Measurements from ENCODE around the gene ADIPOR2. TPM values are rescaled to one million over a fixed set of nuclear protein-coding genes. Genes with fewer than 3 reads are reported as not detected.

The ADIPOR2 gene, protein sequence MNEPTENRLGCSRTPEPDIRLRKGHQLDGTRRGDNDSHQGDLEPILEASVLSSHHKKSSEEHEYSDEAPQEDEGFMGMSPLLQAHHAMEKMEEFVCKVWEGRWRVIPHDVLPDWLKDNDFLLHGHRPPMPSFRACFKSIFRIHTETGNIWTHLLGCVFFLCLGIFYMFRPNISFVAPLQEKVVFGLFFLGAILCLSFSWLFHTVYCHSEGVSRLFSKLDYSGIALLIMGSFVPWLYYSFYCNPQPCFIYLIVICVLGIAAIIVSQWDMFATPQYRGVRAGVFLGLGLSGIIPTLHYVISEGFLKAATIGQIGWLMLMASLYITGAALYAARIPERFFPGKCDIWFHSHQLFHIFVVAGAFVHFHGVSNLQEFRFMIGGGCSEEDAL
- 10 to 100 TPM; 28.1 to 52.5 (median 36.7) TPM for total RNA-seq
- polyA plus RNA-seq = 10 to 100 TPM; 17.7 to 41.2 TPM
- long read RNA-seq, donor 1, partial matches to known transcripts = 0 of 10 reads
- long read RNA-seq, donor 1, other reads (novel, unspliced or antisense) = 10 of 10 reads
- long read RNA-seq, donor 2, full-length matches to known transcripts = 2 of 25 reads
- long read RNA-seq, donor 2, partial matches to known transcripts = 0 of 25 reads
- long read RNA-seq, donor 2, other reads (novel, unspliced or antisense) = 23 of 25 reads
- long read RNA-seq, donor 3, full-length matches to known transcripts = 1 of 13 reads
- long read RNA-seq, donor 3, partial matches to known transcripts = 0 of 13 reads
- long read RNA-seq, donor 3, other reads (novel, unspliced or antisense) = 12 of 13 reads

DNA sequence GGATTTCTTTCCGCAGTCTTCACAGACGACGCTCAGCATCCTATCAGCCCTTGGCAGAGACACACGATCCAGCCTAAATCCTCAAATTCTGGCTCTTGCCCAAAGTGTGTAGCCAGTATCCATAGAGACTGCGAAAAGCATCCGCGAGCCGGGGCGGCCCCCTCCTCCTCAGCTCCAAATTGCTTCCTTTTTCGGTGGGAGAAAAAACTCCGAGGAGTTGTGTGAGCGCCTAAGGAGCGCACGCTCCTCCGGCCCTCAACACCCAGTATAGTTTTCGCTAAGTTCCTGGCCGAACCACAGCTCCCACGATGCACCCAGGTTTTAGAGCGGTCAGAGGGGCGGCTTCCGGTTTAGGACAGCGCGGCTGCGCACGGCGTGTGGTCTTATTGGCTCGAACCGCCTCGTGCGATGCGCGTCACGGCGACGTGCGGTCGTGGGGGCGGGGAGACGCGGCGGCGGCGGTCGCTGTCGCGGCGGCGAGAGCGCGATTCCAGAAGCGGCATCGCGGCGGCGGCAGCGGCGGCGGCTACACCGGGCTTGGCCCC is at the start of gene ADIPOR2:
Gene ADIPOR2, plus strand, starts transcription at position 493 of the 545 bp plus-strand sequence. CDS start 63,274 bp downstream, outside the sequence.
- Histone ChIP-seq H3K27me3 (no peaks in the 10 kb centered on the region), H3K9me3 (no peaks in the 10 kb centered on the region), H3K36me3 (peaks cover 0 to 6% (median 0%) of the 10 kb centered on the region in 9 donors), H3K27ac (peak within 1 kb of the TSS; percentile 72 to 97 (median 91)), H3K4me1 (peaks cover 0 to 39% (median 14%) of the 10 kb centered on the region in 12 donors), H3K4me3 (peak within 1 kb of the TSS; percentile 62 to 99 (median 92))
- DNase-seq (peak; percentile 96 to 98 (median 97)), ATAC-seq (peak; percentile 99 to 100 (median 100))
- TF ChIP-seq, protein P1, sequence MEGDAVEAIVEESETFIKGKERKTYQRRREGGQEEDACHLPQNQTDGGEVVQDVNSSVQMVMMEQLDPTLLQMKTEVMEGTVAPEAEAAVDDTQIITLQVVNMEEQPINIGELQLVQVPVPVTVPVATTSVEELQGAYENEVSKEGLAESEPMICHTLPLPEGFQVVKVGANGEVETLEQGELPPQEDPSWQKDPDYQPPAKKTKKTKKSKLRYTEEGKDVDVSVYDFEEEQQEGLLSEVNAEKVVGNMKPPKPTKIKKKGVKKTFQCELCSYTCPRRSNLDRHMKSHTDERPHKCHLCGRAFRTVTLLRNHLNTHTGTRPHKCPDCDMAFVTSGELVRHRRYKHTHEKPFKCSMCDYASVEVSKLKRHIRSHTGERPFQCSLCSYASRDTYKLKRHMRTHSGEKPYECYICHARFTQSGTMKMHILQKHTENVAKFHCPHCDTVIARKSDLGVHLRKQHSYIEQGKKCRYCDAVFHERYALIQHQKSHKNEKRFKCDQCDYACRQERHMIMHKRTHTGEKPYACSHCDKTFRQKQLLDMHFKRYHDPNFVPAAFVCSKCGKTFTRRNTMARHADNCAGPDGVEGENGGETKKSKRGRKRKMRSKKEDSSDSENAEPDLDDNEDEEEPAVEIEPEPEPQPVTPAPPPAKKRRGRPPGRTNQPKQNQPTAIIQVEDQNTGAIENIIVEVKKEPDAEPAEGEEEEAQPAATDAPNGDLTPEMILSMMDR (IDR thresholded peaks at IDR 0.05) = no peak
- peak; percentile 50 to 93 for TF ChIP-seq POLR2A (IDR thresholded peaks at IDR 0.05)
- intact Hi-C loops (cut with DNase I) = loop anchor here in 6 of 10 donors (2.0 to 10.0 kb wide), 7 partner anchors 28 to 87 kb away; no protein-coding TSS in a partner anchor
- WGBS, 4 donors = 0% methylated on average over 22 to 59 of the region's 59 CpGs

DNA sequence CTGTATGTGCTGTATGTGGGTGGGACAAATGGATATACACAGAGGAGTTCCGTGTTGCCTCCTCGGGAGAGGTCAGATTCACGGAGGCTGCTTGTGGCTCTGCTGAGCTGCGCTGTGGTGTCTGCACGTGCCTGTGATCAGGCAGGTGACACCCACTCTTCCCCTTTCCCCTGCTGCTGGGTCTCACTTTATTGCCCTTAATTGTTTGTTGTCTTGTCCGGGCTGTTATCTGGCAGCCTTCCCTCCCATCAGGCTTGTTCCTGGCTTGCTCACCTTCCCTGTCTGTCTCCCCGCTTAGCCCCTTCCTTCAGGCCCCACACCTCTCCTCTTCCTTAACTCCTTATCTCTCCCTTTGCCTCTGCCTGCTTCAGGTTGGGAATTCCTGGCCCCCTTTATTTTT is 48.4 kb upstream of the ADIPOR2 start:
- Histone ChIP-seq H3K9me3 (no peaks in the 10 kb centered on the region), H3K27ac (no peak overlapping the region), H3K27me3 (no peaks in the 10 kb centered on the region), H3K36me3 (peaks cover 0 to 11% (median 0%) of the 10 kb centered on the region in 9 donors), H3K4me3 (no peak overlapping the region), H3K4me1 (peaks cover 0 to 22% (median 12%) of the 10 kb centered on the region in 12 donors)
- 77 to 84% (median 81%) methylated on average over 7 of the region's 7 CpGs for WGBS, 4 donors
- TF ChIP-seq, protein P1 (IDR thresholded peaks at IDR 0.05) = no peak
- TF ChIP-seq POLR2A (IDR thresholded peaks at IDR 0.05) = no peak
- ATAC-seq (no peak), DNase-seq (no peak)
- intact Hi-C loops (cut with DNase I) = no loop called here

DNA sequence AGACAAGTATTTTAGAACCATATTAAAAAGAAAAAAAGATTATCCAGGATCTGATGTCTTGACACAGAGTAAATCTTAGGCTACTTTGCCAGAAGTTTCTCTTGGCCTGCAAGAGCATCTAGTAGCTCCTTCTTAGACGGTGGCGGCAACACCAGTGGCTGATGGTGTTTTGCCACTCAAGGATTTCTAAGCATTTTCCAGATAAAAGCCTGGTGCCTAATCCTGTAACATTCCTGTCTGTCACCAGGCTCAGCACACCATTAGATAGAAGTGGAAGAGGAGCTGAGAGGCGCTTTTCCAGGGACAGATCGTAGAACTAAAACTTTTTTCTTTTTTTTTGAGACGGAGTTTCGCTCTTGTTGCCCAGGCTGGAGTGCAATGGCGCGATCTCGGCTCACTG is 47.8 kb upstream of the ADIPOR2 start:
- 55 to 70% (median 63%) methylated on average over 9 of the region's 9 CpGs for WGBS, 4 donors
- ATAC-seq = no peak
- H3K36me3 ChIP-seq = peaks cover 0 to 11% (median 0%) of the 10 kb centered on the region in 9 donors

More for the DNA sequence above, 47.8 kb upstream of the ADIPOR2 start:
- no peak for DNase-seq
- TF ChIP-seq, protein P1 (IDR thresholded peaks at IDR 0.05) = no peak
- no peak for TF ChIP-seq POLR2A (IDR thresholded peaks at IDR 0.05)
- H3K27ac ChIP-seq = no peak overlapping the region
- H3K4me3 ChIP-seq = no peak overlapping the region
- H3K9me3 ChIP-seq = no peaks in the 10 kb centered on the region
- intact Hi-C loops (cut with DNase I) = no loop called here
- H3K27me3 ChIP-seq = no peaks in the 10 kb centered on the region
- peaks cover 0 to 22% (median 12%) of the 10 kb centered on the region in 12 donors for H3K4me1 ChIP-seq
